Measurements from ENCODE around the gene PDGFRB.
A peak's percentile ranks its signal among the peaks of the same experiment; 100 is the strongest.

The PDGFRB gene

GRCh38 chr5:150155258-150156026 lies at the start of gene PDGFRB:
TSS of gene PDGFRB (minus strand) at chr5:150155845. CDS start at chr5:150137047, 18,798 bp downstream.
- no peak for TF ChIP-seq CTCF (IDR thresholded peaks at IDR 0.05)
- no peaks in the 10 kb centered on the region for H3K9me3 ChIP-seq (ENCODE audit: control insufficient read depth, low read length)
- H3K4me2 ChIP-seq (ENCODE audit: low read length): no peak within 1 kb of the TSS
- peaks cover 4% of the 10 kb centered on the region for H3K4me1 ChIP-seq
- H3K9ac ChIP-seq: no peak within 1 kb of the TSS
- H3K36me3 ChIP-seq (ENCODE audit: control insufficient read depth, insufficient read depth, low read length): no peaks in the 10 kb centered on the region
- H2AFZ ChIP-seq: peak within 1 kb of the TSS; percentile 54
- peak within 1 kb of the TSS; percentile 49 for H3K27ac ChIP-seq
- no peaks in the 10 kb centered on the region for H3K27me3 ChIP-seq (ENCODE audit: control insufficient read depth, insufficient read depth, low read length)
- H3K4me3 ChIP-seq (ENCODE audit: low read depth, low read length): no peak within 1 kb of the TSS
- H3K79me2 ChIP-seq: no peaks in the 10 kb centered on the region

- Histone ChIP-seq H3K27ac (no peak overlapping the region), H3K4me2 (ENCODE audit: low read length) (no peak overlapping the region), H3K36me3 (ENCODE audit: control insufficient read depth, insufficient read depth, low read length) (no peaks in the 10 kb centered on the region)
These were observed 48.9 kb upstream of the PDGFRB start for GRCh38 chr5:150204590-150204960.

GRCh38 chr5:150203832-150204589 lies 48.4 kb upstream of the PDGFRB start:
- Histone ChIP-seq H3K36me3 (ENCODE audit: control insufficient read depth, insufficient read depth, low read length) (no peaks in the 10 kb centered on the region), H3K9me3 (ENCODE audit: control insufficient read depth, low read length) (no peaks in the 10 kb centered on the region), H2AFZ (no peak overlapping the region), H3K4me1 (no peaks in the 10 kb centered on the region), H3K9ac (no peak overlapping the region), H3K4me2 (ENCODE audit: low read length) (no peak overlapping the region), H3K27me3 (ENCODE audit: control insufficient read depth, insufficient read depth, low read length) (no peaks in the 10 kb centered on the region), H3K79me2 (no peaks in the 10 kb centered on the region), H3K4me3 (ENCODE audit: low read depth, low read length) (no peak overlapping the region), H3K27ac (no peak overlapping the region)
- no peak for TF ChIP-seq CTCF (IDR thresholded peaks at IDR 0.05)

More at GRCh38 chr5:150204590-150204960, 48.9 kb upstream of the PDGFRB start:
- Histone ChIP-seq H3K4me1 (no peaks in the 10 kb centered on the region), H3K9me3 (ENCODE audit: control insufficient read depth, low read length) (no peaks in the 10 kb centered on the region), H3K9ac (no peak overlapping the region), H3K4me3 (ENCODE audit: low read depth, low read length) (no peak overlapping the region), H3K27me3 (ENCODE audit: control insufficient read depth, insufficient read depth, low read length) (no peaks in the 10 kb centered on the region), H2AFZ (no peak overlapping the region), H3K79me2 (no peaks in the 10 kb centered on the region)
- TF ChIP-seq CTCF (IDR thresholded peaks at IDR 0.05): no peak

GRCh38 chr5:150202501-150202900 lies 46.9 kb upstream of the PDGFRB start:
- Histone ChIP-seq H3K36me3 (ENCODE audit: control insufficient read depth, insufficient read depth, low read length) (no peaks in the 10 kb centered on the region), H3K4me2 (ENCODE audit: low read length) (no peak overlapping the region), H3K4me1 (no peaks in the 10 kb centered on the region), H3K27me3 (ENCODE audit: control insufficient read depth, insufficient read depth, low read length) (no peaks in the 10 kb centered on the region), H3K27ac (no peak overlapping the region), H3K9me3 (ENCODE audit: control insufficient read depth, low read length) (no peaks in the 10 kb centered on the region), H3K9ac (no peak overlapping the region), H2AFZ (no peak overlapping the region), H3K79me2 (no peaks in the 10 kb centered on the region), H3K4me3 (ENCODE audit: low read depth, low read length) (no peak overlapping the region)
- TF ChIP-seq CTCF (IDR thresholded peaks at IDR 0.05): no peak

All from parathyroid adenoma (tissue), 2 donors.